HEK293 (cell line): ENCODE data around the gene RAB1A.

Experiments used
- GLIS1 ChIP-seq: fragments of 450-650 bp; formaldehyde crosslinking; IDR thresholded peaks from 2 replicates; pipeline ENCODE4 v1.5.1; 2016; ENCODE audit warnings: missing biosample characterization, missing genetic modification characterization
- GLIS2 ChIP-seq: fragments of 450-650 bp; formaldehyde crosslinking; IDR thresholded peaks from 2 replicates; pipeline ENCODE4 v1.5.1; 2016; ENCODE audit warnings: missing biosample characterization, missing genetic modification characterization
- KLF16 ChIP-seq: fragments of 450-650 bp; formaldehyde crosslinking; IDR thresholded peaks from 2 replicates; pipeline ENCODE4 v1.5.1; 2017; ENCODE audit warnings: missing biosample characterization, missing genetic modification characterization
- KLF8 ChIP-seq: fragments of 450-650 bp; formaldehyde crosslinking; IDR thresholded peaks from 2 replicates; pipeline ENCODE4 v1.5.1; 2016; ENCODE audit warnings: missing biosample characterization, missing genetic modification characterization
- PBX3 ChIP-seq: sonication (generic); formaldehyde crosslinking; IDR thresholded peaks from 2 replicates; pipeline ENCODE4 v1.8.1; 2022; ENCODE audit warnings: mild to moderate bottlenecking, moderate library complexity, missing genetic modification reagents
- PRDM2 ChIP-seq: fragments of 450-650 bp; formaldehyde crosslinking; IDR thresholded peaks from 2 replicates; pipeline ENCODE4 v1.5.1; 2016; ENCODE audit warnings: missing biosample characterization, missing genetic modification characterization, borderline replicate concordance
- REPIN1 ChIP-seq: fragments of 450-650 bp; formaldehyde crosslinking; IDR thresholded peaks from 2 replicates; pipeline ENCODE4 v1.5.1; 2017; ENCODE audit warnings: missing biosample characterization, missing genetic modification characterization, low read depth
- TSHZ1 ChIP-seq: fragments of 450-650 bp; formaldehyde crosslinking; IDR thresholded peaks from 2 replicates; pipeline ENCODE4 v1.5.1; 2016; ENCODE audit warnings: missing biosample characterization, missing genetic modification characterization, borderline replicate concordance
- ZBTB20 ChIP-seq: fragments of 450-650 bp; formaldehyde crosslinking; IDR thresholded peaks from 2 replicates; pipeline ENCODE4 v1.5.1; 2016; ENCODE audit warnings: missing biosample characterization, missing genetic modification characterization
- ZNF121 ChIP-seq: fragments of 450-650 bp; formaldehyde crosslinking; IDR thresholded peaks from 2 replicates; pipeline ENCODE4 v1.5.1; 2016; ENCODE audit warnings: missing biosample characterization, missing genetic modification characterization
- ZNF157 ChIP-seq: fragments of 450-650 bp; formaldehyde crosslinking; IDR thresholded peaks from 2 replicates; pipeline ENCODE4 v1.5.1; 2016; ENCODE audit warnings: missing biosample characterization, missing genetic modification characterization
- ZNF19 ChIP-seq: fragments of 450-650 bp; formaldehyde crosslinking; IDR thresholded peaks from 2 replicates; pipeline ENCODE4; 2016; ENCODE audit warnings: missing biosample characterization, missing genetic modification characterization, low read depth
- ZNF239 ChIP-seq: fragments of 450-650 bp; formaldehyde crosslinking; IDR thresholded peaks from 2 replicates; pipeline ENCODE4 v1.5.1; 2016; ENCODE audit warnings: missing biosample characterization, missing genetic modification characterization
- ZNF274 ChIP-seq, 2 experiments: fragments of 200-500 bp in 1 of 2; fragments of 450-650 bp in 1 of 2; sonication (Bioruptor generic) in 1 of 2; formaldehyde crosslinking in 1 of 2; IDR thresholded peaks; 2 replicates each; pipeline versions ENCODE4 v1.5.1 to v1.6.1; 2014 to 2016; ENCODE audit warnings: borderline replicate concordance in 1 of 2, inconsistent platforms in 1 of 2, low read length in 1 of 2, missing biosample characterization in 1 of 2, missing genetic modification characterization in 1 of 2
- ZNF311 ChIP-seq: fragments of 450-650 bp; formaldehyde crosslinking; IDR thresholded peaks from 2 replicates; pipeline ENCODE4 v1.5.1; 2017; ENCODE audit warnings: missing biosample characterization, missing genetic modification characterization, borderline replicate concordance
- ZNF433 ChIP-seq: fragments of 450-650 bp; formaldehyde crosslinking; IDR thresholded peaks from 2 replicates; pipeline ENCODE4 v1.5.1; 2016; ENCODE audit warnings: missing biosample characterization, missing genetic modification characterization, low read depth
- ZNF510 ChIP-seq: fragments of 450-650 bp; formaldehyde crosslinking; IDR thresholded peaks from 2 replicates; pipeline ENCODE4 v1.5.1; 2018; ENCODE audit warnings: mild to moderate bottlenecking, missing genetic modification characterization, missing biosample characterization; ENCODE audit not compliant: insufficient replicate concordance
- ZNF600 ChIP-seq: fragments of 450-650 bp; formaldehyde crosslinking; IDR thresholded peaks from 2 replicates; pipeline ENCODE4 v1.5.1; 2016; ENCODE audit warnings: missing biosample characterization, missing genetic modification characterization
- ZNF621 ChIP-seq: fragments of 450-650 bp; formaldehyde crosslinking; IDR thresholded peaks from 2 replicates; pipeline ENCODE4 v1.5.1; 2017; ENCODE audit warnings: missing biosample characterization, missing genetic modification characterization
- ZNF623 ChIP-seq: fragments of 450-650 bp; formaldehyde crosslinking; IDR thresholded peaks from 2 replicates; pipeline ENCODE4 v1.5.1; 2016; ENCODE audit warnings: missing biosample characterization, missing genetic modification characterization
- ZNF692 ChIP-seq: fragments of 450-650 bp; formaldehyde crosslinking; IDR thresholded peaks from 2 replicates; pipeline ENCODE4 v1.5.1; 2016; ENCODE audit warnings: missing biosample characterization, missing genetic modification characterization
- ZNF704 ChIP-seq: fragments of 450-650 bp; formaldehyde crosslinking; IDR thresholded peaks from 2 replicates; pipeline ENCODE4 v1.5.1; 2016; ENCODE audit warnings: missing biosample characterization, missing genetic modification characterization
- ZNF768 ChIP-seq: fragments of 450-650 bp; formaldehyde crosslinking; IDR thresholded peaks from 2 replicates; pipeline ENCODE4 v1.5.1; 2018; ENCODE audit warnings: missing biosample characterization, mild to moderate bottlenecking, missing genetic modification characterization
- ZNF777 ChIP-seq: fragments of 450-650 bp; formaldehyde crosslinking; IDR thresholded peaks from 2 replicates; pipeline ENCODE4 v1.5.1; 2017; ENCODE audit warnings: missing biosample characterization, missing genetic modification characterization, borderline replicate concordance
- ZNF843 ChIP-seq: fragments of 450-650 bp; formaldehyde crosslinking; IDR thresholded peaks from 2 replicates; pipeline ENCODE4 v1.5.1; 2016; ENCODE audit warnings: missing biosample characterization, missing genetic modification characterization
- ZSCAN16 ChIP-seq: fragments of 450-650 bp; formaldehyde crosslinking; IDR thresholded peaks from 2 replicates; pipeline ENCODE4 v1.5.1; 2016; ENCODE audit warnings: missing biosample characterization, missing genetic modification characterization
- ZSCAN23 ChIP-seq: fragments of 450-650 bp; formaldehyde crosslinking; IDR thresholded peaks from 2 replicates; pipeline ENCODE4 v1.5.1; 2016; ENCODE audit warnings: missing biosample characterization, missing genetic modification characterization

Gene RAB1A

GRCh38 chr2:65137197-65137775, 7.4 kb upstream of the RAB1A start (continued):
- TF ChIP-seq ZBTB20 (tag by site-specific recombination), result no peak
- TF ChIP-seq ZSCAN23 (tag by site-specific recombination), result no peak
- TF ChIP-seq ZNF510, result peak; percentile 83
- no peak for TF ChIP-seq PBX3
- TF ChIP-seq ZNF274 (IDR thresholded peaks at IDR 0.05; ENCODE audit: low read length), result no peak
- TF ChIP-seq ZNF274 (tag by site-specific recombination; IDR thresholded peaks at IDR 0.05; ENCODE audit: borderline replicate concordance), result no peak
- peak; percentile 66; the same call in 1 of the 2 replicates for TF ChIP-seq ZNF433 (tag by site-specific recombination)
- TF ChIP-seq ZNF600 (tag by site-specific recombination), result no peak
- TF ChIP-seq ZNF704 (tag by site-specific recombination), result no peak
- no peak for TF ChIP-seq KLF16 (tag by site-specific recombination)
- TF ChIP-seq REPIN1, result no peak
- TF ChIP-seq ZNF121, result no peak
- TF ChIP-seq ZNF157 (tag by site-specific recombination), result no peak
- no peak for TF ChIP-seq TSHZ1 (tag by site-specific recombination)
- no peak for TF ChIP-seq ZNF777
- no peak for TF ChIP-seq ZNF239 (tag by site-specific recombination)
- TF ChIP-seq ZNF692 (tag by site-specific recombination), result no peak
- no peak for TF ChIP-seq PRDM2 (tag by site-specific recombination)
- no peak for TF ChIP-seq ZSCAN16 (tag by site-specific recombination)
- no peak for TF ChIP-seq ZNF843 (tag by site-specific recombination)
- no peak for TF ChIP-seq GLIS2
- no peak for TF ChIP-seq ZNF621 (tag by site-specific recombination)
- TF ChIP-seq GLIS1 (tag by site-specific recombination), result no peak
- no peak for TF ChIP-seq ZNF768 (tag by site-specific recombination)
- TF ChIP-seq ZNF19 (tag by site-specific recombination), result 0 out of 2 replicates have a peak, but pooled peaks have one; percentile 48
- TF ChIP-seq ZNF623 (tag by site-specific recombination), result peak; percentile 79
- TF ChIP-seq ZNF311, result no peak
- TF ChIP-seq KLF8 (tag by site-specific recombination), result no peak
